CD4-positive, alpha-beta T cell (primary cell): ENCODE data around the gene GTSF1L. TPM values are rescaled to one million over a fixed set of nuclear protein-coding genes. Genes with fewer than 3 reads are reported as not detected.

Experiments
- ATAC-seq: fragments of 200-7000 bp; cut with Tn5 transposase; one replicate; pipeline ENCODE4 v1.10.0; 2022; ENCODE audit warnings: mild to moderate bottlenecking; ENCODE audit not compliant: poor library complexity
- CTCF ChIA-PET: fragments of 350-600 bp; sonication (Branson Sonifier 250); formaldehyde crosslinking; loops from one replicate; lab custom pipeline; 2021; ENCODE audit warnings: antibody characterized with exemption, inconsistent platforms; lab: Charles Lee
- POLR2A ChIA-PET: fragments of 350-600 bp; sonication (Branson Sonifier 250); formaldehyde crosslinking; loops from one replicate; lab custom pipeline; 2021; ENCODE audit warnings: antibody characterized with exemption, inconsistent platforms; lab: Charles Lee
- DNase-seq, 14 experiments: peaks; one replicate each; pipeline ENCODE4 v3.0.0-alpha.2; 2013 to 2020; ENCODE audit warnings: mixed read lengths in 2 of 14
- H3K27ac ChIP-seq, 2 donors: one replicate each; pipeline versions ENCODE4 v1.5.1 to v1.7.0; 2013; ENCODE audit warnings: low read length in 2 of 2, low read depth in 1 of 2, mild to moderate bottlenecking in 1 of 2
- H3K27me3 ChIP-seq, 2 experiments: 1 replicate in 1 of 2; 2 replicates in 1 of 2; pipeline versions ENCODE4 v1.6.1 to v1.7.0; 2013; ENCODE audit warnings: low read length in 2 of 2, control low read depth in 1 of 2, mild to moderate bottlenecking in 1 of 2, moderate library complexity in 1 of 2; ENCODE audit not compliant: insufficient read depth in 2 of 2, control insufficient read depth in 1 of 2
- H3K36me3 ChIP-seq: one replicate; pipeline ENCODE4 v1.6.1; 2013; ENCODE audit warnings: low read length, control low read depth; ENCODE audit not compliant: insufficient read depth
- H3K4me1 ChIP-seq: one replicate; pipeline ENCODE4 v1.6.1; 2013; ENCODE audit warnings: low read length, control low read depth; ENCODE audit not compliant: insufficient read depth
- H3K4me3 ChIP-seq: one replicate; pipeline ENCODE4 v1.5.1; 2013; ENCODE audit warnings: mild to moderate bottlenecking, low read length, moderate library complexity
- H3K9me3 ChIP-seq, 2 experiments: 1 replicate in 1 of 2; 2 replicates in 1 of 2; pipeline versions ENCODE4 v1.6.1 to v1.7.0; 2013; ENCODE audit warnings: low read length in 2 of 2, mild to moderate bottlenecking in 2 of 2, control low read depth in 1 of 2, moderate library complexity in 1 of 2; ENCODE audit not compliant: control insufficient read depth in 1 of 2, insufficient read depth in 1 of 2
- H3K27ac Mint-ChIP-seq: one replicate; pipeline ENCODE4 v1.8.0; 2020; ENCODE audit warnings: mixed read lengths
- H3K27me3 Mint-ChIP-seq: one replicate; pipeline ENCODE4 v1.8.0; 2021; ENCODE audit warnings: mixed read lengths
- H3K36me3 Mint-ChIP-seq: one replicate; pipeline ENCODE4 v1.8.0; 2021; ENCODE audit warnings: low read depth, mixed read lengths
- H3K4me1 Mint-ChIP-seq: one replicate; pipeline ENCODE4 v1.8.0; 2021; ENCODE audit warnings: low read depth, mixed read lengths
- H3K4me3 Mint-ChIP-seq: one replicate; pipeline ENCODE4 v1.8.0; 2020; ENCODE audit warnings: mild to moderate bottlenecking, mixed read lengths
- H3K9me3 Mint-ChIP-seq: one replicate; pipeline ENCODE4 v1.8.0; 2020; ENCODE audit warnings: mixed read lengths
- CTCF ChIP-seq: fragments of 200-600 bp; IDR thresholded peaks from one replicate; pipeline ENCODE4 v1.8.0; 2022; ENCODE audit warnings: antibody characterized with exemption, mild to moderate bottlenecking
- intact Hi-C, 2 experiments: fragments of 100-400 bp; cut with DNase I in 1 of 2; cut with micrococcal nuclease in 1 of 2; formaldehyde crosslinking; loops; one replicate each; pipeline versions ENCODE4 v1.15.1 to v1.9.0; 2023 to 2025; cut with DNase I, micrococcal nuclease
- total RNA-seq, 174 experiments: library from RNA in 2 of 174; stranded (reverse) in 2 of 174; gene quantifications; one replicate each; pipeline ENCODE4 v1.2.3 and lab custom pipeline; 2021 to 2026

Gene GTSF1L
- total RNA-seq, 2 experiments from 2014 or later, result not detected

GRCh38 chr20:43723735-43724134 is 3.1 kb downstream of the GTSF1L start:
- no peak overlapping the region for H3K4me3 ChIP-seq
- peaks cover 36% of the 10 kb centered on the region for H3K4me1 ChIP-seq
- Mint-ChIP-seq H3K27ac (peak overlapping the region; percentile 75), H3K4me3 (no peak overlapping the region), H3K9me3 (peaks cover 3% of the 10 kb centered on the region), H3K27me3 (no peaks in the 10 kb centered on the region), H3K36me3 (no peaks in the 10 kb centered on the region), H3K4me1 (peaks cover 83% of the 10 kb centered on the region)
- ATAC-seq, result no peak
- intact Hi-C loops, result loop anchor here in 1 of 2 experiments (5.0 kb wide), 1 partner anchor 56 kb away; the partner anchor contains the start of gene MYBL2
- H3K36me3 ChIP-seq, result no peaks in the 10 kb centered on the region
- CTCF ChIA-PET, result no interaction called here
- TF ChIP-seq CTCF, result no peak
- H3K27ac ChIP-seq, result no peak overlapping the region
- H3K9me3 ChIP-seq, result no peaks in the 10 kb centered on the region
- H3K27me3 ChIP-seq, result no peaks in the 10 kb centered on the region
- POLR2A ChIA-PET, result no interaction called here
- no peak for DNase-seq

DNA sequence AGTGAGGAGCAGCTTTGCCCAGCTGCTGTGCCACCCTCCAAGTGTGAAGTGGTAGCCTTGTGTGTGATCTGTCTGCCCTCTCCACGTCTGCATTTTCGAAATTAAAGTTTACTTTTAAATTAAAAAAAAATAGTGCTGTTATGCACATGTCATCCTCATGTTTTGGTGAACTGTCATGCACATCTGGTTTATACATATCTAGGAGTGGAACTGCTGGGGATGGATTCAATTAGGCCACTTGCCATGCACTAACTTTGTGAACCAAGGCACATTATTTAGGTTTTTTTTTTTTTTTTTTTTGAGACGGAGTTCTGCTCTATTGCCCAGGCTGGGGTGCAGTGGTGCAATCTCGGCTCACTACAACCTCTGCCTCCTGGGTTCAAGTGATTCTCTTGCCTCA is 3.6 kb downstream of the GTSF1L start:
- Mint-ChIP-seq H3K27me3 (no peaks in the 10 kb centered on the region), H3K9me3 (no peaks in the 10 kb centered on the region)

GRCh38 chr20:43722153-43722505 is 4.7 kb downstream of the GTSF1L start:
- POLR2A ChIA-PET, result interaction anchor here (0.6 to 1.5 kb wide), 6 partner anchors 11 to 347 kb away, joined by 3 to 8 read pairs (median 4); partner anchors contain the start of gene IFT52
- H3K4me1 Mint-ChIP-seq, result peaks cover 77% of the 10 kb centered on the region
- CTCF ChIA-PET, result no interaction called here

More for the DNA sequence above, 3.6 kb downstream of the GTSF1L start:
- Mint-ChIP-seq H3K27ac (peak overlapping the region; percentile 80), H3K4me3 (no peak overlapping the region), H3K4me1 (peaks cover 83% of the 10 kb centered on the region), H3K36me3 (no peaks in the 10 kb centered on the region)
- no peak for ATAC-seq
- no peak overlapping the region for H3K27ac ChIP-seq
- intact Hi-C loops, result loop anchor here in 1 of 2 experiments (5.0 kb wide), 1 partner anchor 56 kb away; the partner anchor contains the start of gene MYBL2
- no peak for DNase-seq
- H3K4me1 ChIP-seq, result peaks cover 37% of the 10 kb centered on the region
- POLR2A ChIA-PET, result no interaction called here
- CTCF ChIA-PET, result no interaction called here
- H3K9me3 ChIP-seq, result no peaks in the 10 kb centered on the region
- no peaks in the 10 kb centered on the region for H3K27me3 ChIP-seq
- H3K36me3 ChIP-seq, result no peaks in the 10 kb centered on the region
- no peak overlapping the region for H3K4me3 ChIP-seq
- no peak for TF ChIP-seq CTCF

More at GRCh38 chr20:43722153-43722505, 4.7 kb downstream of the GTSF1L start:
- Histone ChIP-seq H3K9me3 (no peaks in the 10 kb centered on the region), H3K4me1 (peaks cover 35% of the 10 kb centered on the region), H3K27me3 (no peaks in the 10 kb centered on the region), H3K4me3 (peak overlapping the region; percentile 45), H3K27ac (peak overlapping the region; percentile 48 to 51), H3K36me3 (no peaks in the 10 kb centered on the region)
- Mint-ChIP-seq H3K4me3 (peak overlapping the region; percentile 57), H3K27ac (peak overlapping the region; percentile 80), H3K36me3 (no peaks in the 10 kb centered on the region), H3K9me3 (no peaks in the 10 kb centered on the region), H3K27me3 (no peaks in the 10 kb centered on the region)
- no peak for TF ChIP-seq CTCF
- ATAC-seq (peak; percentile 95), DNase-seq (peak in 13 of 14 experiments; percentile 27 to 86 (median 48))
- intact Hi-C loops, result loop anchor here in 1 of 2 experiments (5.0 kb wide), 1 partner anchor 55 kb away; the partner anchor contains the start of gene MYBL2
